Fibroblast of pulmonary artery (primary cell): ENCODE data around the gene GPR158.
"Not testable (repeated sequence)": the region's sequence is repeated elsewhere in the genome, so short reads cannot be mapped to it uniquely, and the experiment has no call there.

Source experiments
- DNase-seq: peaks from one replicate; pipeline ENCODE4 v3.0.0-alpha.2; 2010; ENCODE audit warnings: low read depth
- H3K4me3 ChIP-seq: replicated peaks from 2 replicates; pipeline ENCODE4 v1.5.1; 2011; ENCODE audit warnings: low read depth, mild to moderate bottlenecking, control low read depth, low read length, moderate library complexity
- TF ChIP-seq, protein P1 (sequence below): IDR thresholded peaks from 2 replicates; pipeline ENCODE4 v1.5.1; 2011; ENCODE audit warnings: mild to moderate bottlenecking, control low read depth, low read length, inconsistent platforms; ENCODE audit errors: missing control alignments

Gene GPR158

DNA sequence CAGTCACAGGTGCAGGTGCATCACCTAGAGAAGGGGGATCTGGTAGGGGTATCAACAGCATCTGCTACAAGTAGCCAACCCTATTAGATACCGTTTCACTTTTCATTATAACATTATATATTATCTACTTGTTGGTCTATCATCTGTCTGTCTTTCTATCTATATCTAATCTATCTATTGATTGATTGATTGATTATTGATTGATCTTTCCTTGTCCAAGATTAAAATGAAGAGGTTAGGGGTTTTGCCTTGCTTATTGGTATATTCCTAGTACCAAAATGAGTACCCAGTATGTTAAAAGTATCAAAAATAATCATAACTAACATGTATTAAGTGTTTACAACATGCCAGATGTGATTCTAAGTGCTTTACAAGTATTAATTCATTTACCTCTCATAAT is 121.5 kb downstream of the GPR158 start:
- TF ChIP-seq, protein P1, sequence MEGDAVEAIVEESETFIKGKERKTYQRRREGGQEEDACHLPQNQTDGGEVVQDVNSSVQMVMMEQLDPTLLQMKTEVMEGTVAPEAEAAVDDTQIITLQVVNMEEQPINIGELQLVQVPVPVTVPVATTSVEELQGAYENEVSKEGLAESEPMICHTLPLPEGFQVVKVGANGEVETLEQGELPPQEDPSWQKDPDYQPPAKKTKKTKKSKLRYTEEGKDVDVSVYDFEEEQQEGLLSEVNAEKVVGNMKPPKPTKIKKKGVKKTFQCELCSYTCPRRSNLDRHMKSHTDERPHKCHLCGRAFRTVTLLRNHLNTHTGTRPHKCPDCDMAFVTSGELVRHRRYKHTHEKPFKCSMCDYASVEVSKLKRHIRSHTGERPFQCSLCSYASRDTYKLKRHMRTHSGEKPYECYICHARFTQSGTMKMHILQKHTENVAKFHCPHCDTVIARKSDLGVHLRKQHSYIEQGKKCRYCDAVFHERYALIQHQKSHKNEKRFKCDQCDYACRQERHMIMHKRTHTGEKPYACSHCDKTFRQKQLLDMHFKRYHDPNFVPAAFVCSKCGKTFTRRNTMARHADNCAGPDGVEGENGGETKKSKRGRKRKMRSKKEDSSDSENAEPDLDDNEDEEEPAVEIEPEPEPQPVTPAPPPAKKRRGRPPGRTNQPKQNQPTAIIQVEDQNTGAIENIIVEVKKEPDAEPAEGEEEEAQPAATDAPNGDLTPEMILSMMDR = no peak
- no peak overlapping the region for H3K4me3 ChIP-seq
- DNase-seq = no peak

GRCh38 chr10:25297466-25297865 is 122.7 kb downstream of the GPR158 start:
- H3K4me3 ChIP-seq = no peak overlapping the region
- DNase-seq = no peak
- TF ChIP-seq, protein P1 = no peak

- H3K4me3 ChIP-seq = no peak overlapping the region
- TF ChIP-seq, protein P1 = no peak
- no peak for DNase-seq
These were observed 125.3 kb downstream of the GPR158 start for GRCh38 chr10:25300073-25300472.

DNA sequence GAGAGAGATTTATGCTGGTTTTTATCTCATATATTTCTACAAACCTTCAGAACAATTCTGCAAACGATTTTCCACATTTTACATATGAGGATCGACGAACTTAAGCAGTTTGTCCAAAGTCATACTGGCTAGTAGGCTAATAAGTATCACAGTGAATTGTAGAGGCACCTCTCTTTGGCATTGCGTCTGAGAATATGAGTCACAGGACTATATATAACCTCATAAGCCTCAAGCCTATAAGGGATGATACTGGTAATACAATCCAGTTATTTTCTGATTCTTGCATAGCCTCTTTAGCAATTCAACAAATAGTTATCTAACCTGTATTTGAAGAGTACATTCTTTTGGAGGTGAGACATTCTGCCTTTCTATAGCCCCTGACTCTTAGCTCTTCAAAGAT is 129.8 kb downstream of the GPR158 start:
- DNase-seq = peak; percentile 18
- TF ChIP-seq, protein P1 = no peak
- H3K4me3 ChIP-seq = no peak overlapping the region

GRCh38 chr10:25306386-25306785 is 131.6 kb downstream of the GPR158 start:
- no peak overlapping the region for H3K4me3 ChIP-seq
- DNase-seq = no peak
- TF ChIP-seq, protein P1 = no peak

DNA sequence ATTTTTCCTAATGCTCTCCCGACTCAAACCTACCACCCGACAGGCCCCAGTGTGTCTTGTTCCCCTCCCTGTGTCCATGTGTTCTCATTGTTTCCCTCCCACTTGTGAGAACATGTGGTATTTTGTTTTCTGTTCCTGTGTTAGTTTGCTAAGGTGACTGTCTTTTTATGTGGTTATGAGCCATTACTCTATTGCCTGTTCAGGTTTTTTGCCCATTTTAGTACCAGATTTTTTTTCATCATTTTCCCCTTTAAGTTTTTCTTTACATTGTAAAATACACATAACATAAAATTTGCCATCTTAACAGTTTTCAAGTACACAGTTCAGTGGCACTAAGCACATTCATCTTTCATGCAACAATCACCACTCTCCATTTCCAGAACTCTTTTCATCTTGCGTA is 133.5 kb downstream of the GPR158 start:
- TF ChIP-seq, protein P1 = no peak
- DNase-seq = no peak

GRCh38 chr10:25317596-25318211 is 142.9 kb downstream of the GPR158 start:
- not testable (repeated sequence) for H3K4me3 ChIP-seq, DNase-seq

More for the DNA sequence above, 133.5 kb downstream of the GPR158 start:
- H3K4me3 ChIP-seq = no peak overlapping the region
